Measurements from ENCODE around the gene RERG. TPM values are rescaled to one million over a fixed set of nuclear protein-coding genes. Genes with fewer than 3 reads are reported as not detected.

RERG gene
- total RNA-seq, 1 donor: under 0.01 TPM

DNA sequence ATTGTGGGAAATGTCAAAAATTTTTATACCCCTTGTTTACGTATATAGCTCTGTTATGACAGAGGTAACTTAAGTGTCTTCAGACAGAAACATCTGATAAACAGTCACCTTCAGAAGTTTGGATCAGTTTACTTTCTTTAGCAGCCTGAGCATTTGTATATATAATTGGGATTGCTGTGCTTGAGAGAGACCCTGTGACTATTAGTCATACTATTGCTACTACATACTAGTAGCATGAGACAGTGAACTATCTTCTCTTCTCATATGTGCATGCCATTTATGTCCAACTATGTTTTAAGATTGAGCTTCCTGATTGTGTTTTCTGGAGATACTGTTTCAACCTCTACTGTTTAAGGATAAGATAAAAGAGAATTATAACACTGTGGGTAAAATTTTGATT, 146.9 kb downstream of the RERG start:
- H3K4me3 ChIP-seq (ENCODE audit: low read depth, low read length): no peak overlapping the region
- TF ChIP-seq, protein P1, sequence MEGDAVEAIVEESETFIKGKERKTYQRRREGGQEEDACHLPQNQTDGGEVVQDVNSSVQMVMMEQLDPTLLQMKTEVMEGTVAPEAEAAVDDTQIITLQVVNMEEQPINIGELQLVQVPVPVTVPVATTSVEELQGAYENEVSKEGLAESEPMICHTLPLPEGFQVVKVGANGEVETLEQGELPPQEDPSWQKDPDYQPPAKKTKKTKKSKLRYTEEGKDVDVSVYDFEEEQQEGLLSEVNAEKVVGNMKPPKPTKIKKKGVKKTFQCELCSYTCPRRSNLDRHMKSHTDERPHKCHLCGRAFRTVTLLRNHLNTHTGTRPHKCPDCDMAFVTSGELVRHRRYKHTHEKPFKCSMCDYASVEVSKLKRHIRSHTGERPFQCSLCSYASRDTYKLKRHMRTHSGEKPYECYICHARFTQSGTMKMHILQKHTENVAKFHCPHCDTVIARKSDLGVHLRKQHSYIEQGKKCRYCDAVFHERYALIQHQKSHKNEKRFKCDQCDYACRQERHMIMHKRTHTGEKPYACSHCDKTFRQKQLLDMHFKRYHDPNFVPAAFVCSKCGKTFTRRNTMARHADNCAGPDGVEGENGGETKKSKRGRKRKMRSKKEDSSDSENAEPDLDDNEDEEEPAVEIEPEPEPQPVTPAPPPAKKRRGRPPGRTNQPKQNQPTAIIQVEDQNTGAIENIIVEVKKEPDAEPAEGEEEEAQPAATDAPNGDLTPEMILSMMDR (IDR thresholded peaks at IDR 0.05; ENCODE audit: insufficient read depth, low read depth, low read length): no peak
- DNase-seq (ENCODE audit: low read depth): no peak

DNA sequence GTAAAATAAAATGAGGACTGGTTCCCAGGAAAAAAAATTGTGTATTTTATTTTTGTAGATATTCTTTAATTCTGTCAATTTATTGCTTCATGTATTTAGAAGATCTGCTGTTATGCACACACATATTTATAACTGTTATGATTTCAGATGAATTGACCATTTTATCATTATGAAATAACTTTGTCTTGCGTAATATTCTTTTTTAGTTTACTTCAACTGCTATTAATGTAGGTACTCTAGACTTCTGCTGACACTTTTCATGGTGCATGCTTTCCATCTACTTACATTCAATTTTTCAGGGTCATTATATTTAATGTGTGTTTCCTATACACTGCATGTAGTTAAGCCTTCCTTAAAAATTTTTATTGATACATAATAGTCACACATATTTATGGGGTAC, 162.1 kb downstream of the RERG start:
- TF ChIP-seq, protein P1 (IDR thresholded peaks at IDR 0.05; ENCODE audit: insufficient read depth, low read depth, low read length): no peak
- no peak overlapping the region for H3K4me3 ChIP-seq (ENCODE audit: low read depth, low read length)
- no peak for DNase-seq (ENCODE audit: low read depth)

Other genes with a start within 250 kb of the RERG start
- not detected in 2 replicates for gene PDE6H, start 248.4 kb downstream of the RERG start, total RNA-seq
- gene PTPRO, start 101.1 kb upstream of the RERG start, total RNA-seq: under 0.01 TPM in 2 replicates